ENCODE data around the gene BNC2.
"Not testable (repeated sequence)": the region's sequence is repeated elsewhere in the genome, so short reads cannot be mapped to it uniquely, and the experiment has no call there.

Gene BNC2

DNA sequence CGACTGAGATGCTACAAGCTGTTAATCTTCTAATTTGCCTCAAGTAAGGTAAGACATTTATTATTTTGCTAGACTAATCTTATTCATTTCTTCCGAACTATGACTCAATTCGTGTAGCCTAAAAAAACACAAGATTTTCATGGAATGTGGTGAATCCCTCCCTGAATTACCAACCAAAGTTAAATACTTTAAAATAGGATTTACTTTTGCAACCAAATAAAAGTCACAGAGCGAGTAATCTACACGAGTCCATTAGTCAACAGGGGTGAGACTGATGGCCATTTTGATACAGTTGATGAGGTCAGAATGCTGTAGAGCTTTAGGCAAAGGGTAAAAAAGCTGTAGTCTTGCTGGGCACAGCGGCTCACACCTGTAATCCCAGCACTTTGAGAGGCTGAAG is 13.1 kb upstream of the BNC2 start:
- Histone ChIP-seq H3K9me3 (ENCODE audit: control insufficient read depth, insufficient read depth, low read depth, low read length) (no peaks in the 10 kb centered on the region), H3K36me3 (ENCODE audit: control insufficient read depth in 2 of 2, insufficient read depth in 1 of 2, low read length in 2 of 2) (no peaks in the 10 kb centered on the region), H3K4me3 (ENCODE audit: low read depth, low read length) (no peak overlapping the region), H3K4me1 (ENCODE audit: control insufficient read depth, insufficient read depth, low read length) (no peaks in the 10 kb centered on the region), H3K27ac (ENCODE audit: extremely low read depth, low read depth, low read length) (no peak overlapping the region)
- ChIA-PET POLR2A (no interaction called here), CTCF (interaction anchor here (0.6 to 0.7 kb wide), 2 partner anchors 63 to 631 kb away, joined by 3 to 4 read pairs; no protein-coding TSS in a partner anchor)
- TF ChIP-seq, protein P1, sequence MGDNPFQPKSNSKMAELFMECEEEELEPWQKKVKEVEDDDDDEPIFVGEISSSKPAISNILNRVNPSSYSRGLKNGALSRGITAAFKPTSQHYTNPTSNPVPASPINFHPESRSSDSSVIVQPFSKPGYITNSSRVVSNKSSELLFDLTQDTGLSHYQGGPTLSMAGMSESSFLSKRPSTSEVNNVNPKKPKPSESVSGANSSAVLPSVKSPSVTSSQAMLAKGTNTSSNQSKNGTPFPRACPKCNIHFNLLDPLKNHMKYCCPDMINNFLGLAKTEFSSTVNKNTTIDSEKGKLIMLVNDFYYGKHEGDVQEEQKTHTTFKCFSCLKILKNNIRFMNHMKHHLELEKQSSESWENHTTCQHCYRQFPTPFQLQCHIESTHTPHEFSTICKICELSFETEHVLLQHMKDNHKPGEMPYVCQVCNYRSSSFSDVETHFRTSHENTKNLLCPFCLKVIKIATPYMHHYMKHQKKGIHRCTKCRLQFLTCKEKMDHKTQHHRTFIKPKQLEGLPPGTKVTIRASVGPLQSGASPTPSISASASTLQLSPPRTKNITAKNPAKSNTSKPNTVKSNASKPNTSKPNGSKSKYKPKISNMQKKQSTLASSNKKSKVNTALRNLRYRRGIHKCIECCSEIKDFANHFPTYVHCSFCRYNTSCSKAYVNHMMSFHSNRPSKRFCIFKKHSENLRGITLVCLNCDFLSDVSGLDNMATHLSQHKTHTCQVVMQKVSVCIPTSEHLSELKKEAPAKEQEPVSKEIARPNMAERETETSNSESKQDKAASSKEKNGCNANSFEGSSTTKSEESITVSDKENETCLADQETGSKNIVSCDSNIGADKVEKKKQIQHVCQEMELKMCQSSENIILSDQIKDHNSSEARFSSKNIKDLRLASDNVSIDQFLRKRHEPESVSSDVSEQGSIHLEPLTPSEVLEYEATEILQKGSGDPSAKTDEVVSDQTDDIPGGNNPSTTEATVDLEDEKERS (tag by site-specific recombination; IDR thresholded peaks at IDR 0.05) = no peak
- TF ChIP-seq ZNF2 (tag by site-specific recombination; IDR thresholded peaks at IDR 0.05) = no peak
- TF ChIP-seq ZNF341 (tag by site-specific recombination; IDR thresholded peaks at IDR 0.05; ENCODE audit: low read depth) = no peak

DNA sequence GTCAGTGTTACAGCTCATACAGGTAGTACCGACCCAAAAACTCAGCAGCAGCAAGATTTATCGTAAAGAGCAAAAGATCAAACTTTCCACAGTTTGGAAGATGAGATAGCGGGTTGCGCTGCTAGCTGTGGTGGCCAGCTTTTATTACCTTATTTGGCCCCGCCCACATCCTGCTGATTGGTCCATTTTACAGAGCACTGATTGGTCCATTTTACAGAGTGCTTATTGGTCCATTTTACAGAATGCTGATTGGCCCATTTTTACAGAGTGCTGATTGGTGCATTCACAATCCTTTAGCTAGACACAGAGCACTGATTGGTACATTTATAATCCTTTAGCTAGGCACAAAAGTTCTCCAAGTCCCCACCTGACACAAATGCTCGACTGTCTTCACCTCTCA is 12.0 kb upstream of the BNC2 start:
- H3K27ac ChIP-seq (ENCODE audit: extremely low read depth, low read depth, low read length); H3K36me3 ChIP-seq (ENCODE audit: control insufficient read depth in 2 of 2, insufficient read depth in 1 of 2, low read length in 2 of 2); H3K4me1 ChIP-seq (ENCODE audit: control insufficient read depth, insufficient read depth, low read length); POLR2A ChIA-PET; H3K9me3 ChIP-seq (ENCODE audit: control insufficient read depth, insufficient read depth, low read depth, low read length); H3K4me3 ChIP-seq (ENCODE audit: low read depth, low read length): not testable (repeated sequence)
- CTCF ChIA-PET = interaction anchor here (0.7 kb wide), 1 partner anchor 9 kb away, joined by 4 read pairs; no protein-coding TSS in a partner anchor

DNA sequence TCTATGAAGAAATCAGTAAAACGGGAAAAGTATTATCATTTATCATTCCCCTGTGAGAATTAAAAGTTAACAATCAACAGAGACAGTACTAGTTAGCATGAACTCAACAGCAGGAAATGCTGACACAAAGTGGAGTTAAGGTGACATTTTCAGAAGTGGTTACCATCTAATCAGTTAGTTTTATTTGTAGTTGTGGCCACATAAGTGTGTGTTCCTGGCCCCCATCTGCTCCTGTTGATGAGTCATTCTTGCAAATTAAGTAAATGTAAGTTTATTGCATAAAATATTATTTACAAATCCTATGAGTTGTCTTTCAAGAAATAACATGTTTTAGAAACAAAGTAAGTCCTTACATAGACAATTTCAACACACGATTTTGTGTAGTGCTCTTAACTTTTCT is 8.9 kb upstream of the BNC2 start:
- Histone ChIP-seq H3K36me3 (ENCODE audit: control insufficient read depth in 2 of 2, insufficient read depth in 1 of 2, low read length in 2 of 2) (no peaks in the 10 kb centered on the region), H3K4me1 (ENCODE audit: control insufficient read depth, insufficient read depth, low read length) (no peaks in the 10 kb centered on the region), H3K27ac (ENCODE audit: extremely low read depth, low read depth, low read length) (no peak overlapping the region), H3K9me3 (ENCODE audit: control insufficient read depth, insufficient read depth, low read depth, low read length) (no peaks in the 10 kb centered on the region), H3K4me3 (ENCODE audit: low read depth, low read length) (no peak overlapping the region)
- TF ChIP-seq ZNF629 (tag by site-specific recombination; IDR thresholded peaks at IDR 0.05) = no peak
- TF ChIP-seq ZBTB17 (tag by site-specific recombination; IDR thresholded peaks at IDR 0.05) = no peak
- no peak for TF ChIP-seq HOXC10 (CRISPR knock-in tag; IDR thresholded peaks at IDR 0.05)
- no peak for TF ChIP-seq ZFP3 (tag by site-specific recombination; IDR thresholded peaks at IDR 0.05; ENCODE audit: low read depth)
- no peak for TF ChIP-seq ZNF350 (tag by site-specific recombination; IDR thresholded peaks at IDR 0.05)
- ChIA-PET CTCF (no interaction called here), POLR2A (no interaction called here)

DNA sequence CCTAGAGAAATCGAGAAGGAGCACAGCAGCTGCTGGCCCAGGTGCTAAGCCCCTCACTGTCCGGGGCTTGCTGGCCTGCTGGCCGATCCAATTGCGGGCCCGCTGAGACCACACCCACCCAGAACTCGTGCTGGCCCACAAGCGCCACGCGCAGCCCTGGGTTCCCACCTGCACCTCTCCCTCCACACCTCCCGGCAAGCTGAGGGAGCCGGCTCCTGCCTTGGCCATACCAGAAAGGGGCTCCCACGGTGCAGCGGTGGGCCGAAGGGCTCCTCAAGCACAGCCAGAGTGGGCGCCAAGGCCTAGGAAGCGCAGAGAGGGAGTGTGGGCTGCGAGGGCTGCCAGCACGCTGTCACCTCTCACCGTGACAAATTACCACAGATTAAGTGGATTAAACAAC is 6.8 kb upstream of the BNC2 start:
- ChIA-PET POLR2A (interaction anchor here (0.6 kb wide), 1 partner anchor 81 kb away, joined by 4 read pairs; no protein-coding TSS in a partner anchor), CTCF (no interaction called here)
- TF ChIP-seq ZNF366 (tag by site-specific recombination; conservative IDR thresholded peaks at IDR 0.05) (no peak), ZNF211 (tag by site-specific recombination; IDR thresholded peaks at IDR 0.05; ENCODE audit: low read depth) (no peak), ZNF747 (tag by site-specific recombination; IDR thresholded peaks at IDR 0.05) (no peak)

GRCh38 chr9:16873126-16873802 is 2.8 kb upstream of the BNC2 start:
- ChIA-PET CTCF (no interaction called here), POLR2A (no interaction called here)
- Histone ChIP-seq H3K4me1 (ENCODE audit: control insufficient read depth, insufficient read depth, low read length) (peaks cover 6% of the 10 kb centered on the region), H3K9me3 (ENCODE audit: control insufficient read depth, insufficient read depth, low read depth, low read length) (no peaks in the 10 kb centered on the region), H3K27ac (ENCODE audit: extremely low read depth, low read depth, low read length) (no peak overlapping the region), H3K4me3 (ENCODE audit: low read depth, low read length) (no peak overlapping the region), H3K36me3 (ENCODE audit: control insufficient read depth in 2 of 2, insufficient read depth in 1 of 2, low read length in 2 of 2) (no peaks in the 10 kb centered on the region)
- TF ChIP-seq, protein P2, sequence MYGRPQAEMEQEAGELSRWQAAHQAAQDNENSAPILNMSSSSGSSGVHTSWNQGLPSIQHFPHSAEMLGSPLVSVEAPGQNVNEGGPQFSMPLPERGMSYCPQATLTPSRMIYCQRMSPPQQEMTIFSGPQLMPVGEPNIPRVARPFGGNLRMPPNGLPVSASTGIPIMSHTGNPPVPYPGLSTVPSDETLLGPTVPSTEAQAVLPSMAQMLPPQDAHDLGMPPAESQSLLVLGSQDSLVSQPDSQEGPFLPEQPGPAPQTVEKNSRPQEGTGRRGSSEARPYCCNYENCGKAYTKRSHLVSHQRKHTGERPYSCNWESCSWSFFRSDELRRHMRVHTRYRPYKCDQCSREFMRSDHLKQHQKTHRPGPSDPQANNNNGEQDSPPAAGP (tag by site-specific recombination; IDR thresholded peaks at IDR 0.05) = no peak
- TF ChIP-seq ZNF529 (tag by site-specific recombination; IDR thresholded peaks at IDR 0.05; ENCODE audit: insufficient replicate concordance) (no peak), ZNF785 (tag by site-specific recombination; IDR thresholded peaks at IDR 0.05) (no peak), ZNF560 (tag by site-specific recombination; IDR thresholded peaks at IDR 0.05; ENCODE audit: borderline replicate concordance) (no peak), ZNF600 (tag by site-specific recombination; IDR thresholded peaks at IDR 0.05) (peak; percentile 57; the same call in 1 of the 2 replicates), ZBTB21 (tag by site-specific recombination; IDR thresholded peaks at IDR 0.05) (no peak), ZNF426 (tag by site-specific recombination; IDR thresholded peaks at IDR 0.05) (no peak), ZBTB10 (tag by site-specific recombination; IDR thresholded peaks at IDR 0.05) (no peak)

More for the DNA sequence above, 6.8 kb upstream of the BNC2 start:
- H3K4me3 ChIP-seq (ENCODE audit: low read depth, low read length) = no peak overlapping the region
- H3K27ac ChIP-seq (ENCODE audit: extremely low read depth, low read depth, low read length) = no peak overlapping the region
- no peaks in the 10 kb centered on the region for H3K9me3 ChIP-seq (ENCODE audit: control insufficient read depth, insufficient read depth, low read depth, low read length)
- H3K4me1 ChIP-seq (ENCODE audit: control insufficient read depth, insufficient read depth, low read length) = no peaks in the 10 kb centered on the region
- H3K36me3 ChIP-seq (ENCODE audit: control insufficient read depth in 2 of 2, insufficient read depth in 1 of 2, low read length in 2 of 2) = no peaks in the 10 kb centered on the region

Measured in HEK293 (cell line).